PC-3 (cell line): ENCODE results near the gene BRD4.

Experiments used
- EZH2phosphoT487 ChIP-seq: fragments of 300-600 bp; sonication (generic); IDR thresholded peaks from 2 replicates; pipeline ENCODE4 v1.6.1; 2018; ENCODE audit warnings: mild to moderate bottlenecking, antibody characterized with exemption, low read length, borderline replicate concordance
- TF ChIP-seq, protein P1 (sequence below): fragments of 300-600 bp; sonication (generic); conservative IDR thresholded peaks from 2 replicates; pipeline ENCODE4 v1.5.1; 2017; ENCODE audit warnings: antibody characterized with exemption, low read depth, mild to moderate bottlenecking, low read length

GRCh38 chr19:15304140-15304705, 28.1 kb downstream of the BRD4 start:
- TF ChIP-seq, protein P1, sequence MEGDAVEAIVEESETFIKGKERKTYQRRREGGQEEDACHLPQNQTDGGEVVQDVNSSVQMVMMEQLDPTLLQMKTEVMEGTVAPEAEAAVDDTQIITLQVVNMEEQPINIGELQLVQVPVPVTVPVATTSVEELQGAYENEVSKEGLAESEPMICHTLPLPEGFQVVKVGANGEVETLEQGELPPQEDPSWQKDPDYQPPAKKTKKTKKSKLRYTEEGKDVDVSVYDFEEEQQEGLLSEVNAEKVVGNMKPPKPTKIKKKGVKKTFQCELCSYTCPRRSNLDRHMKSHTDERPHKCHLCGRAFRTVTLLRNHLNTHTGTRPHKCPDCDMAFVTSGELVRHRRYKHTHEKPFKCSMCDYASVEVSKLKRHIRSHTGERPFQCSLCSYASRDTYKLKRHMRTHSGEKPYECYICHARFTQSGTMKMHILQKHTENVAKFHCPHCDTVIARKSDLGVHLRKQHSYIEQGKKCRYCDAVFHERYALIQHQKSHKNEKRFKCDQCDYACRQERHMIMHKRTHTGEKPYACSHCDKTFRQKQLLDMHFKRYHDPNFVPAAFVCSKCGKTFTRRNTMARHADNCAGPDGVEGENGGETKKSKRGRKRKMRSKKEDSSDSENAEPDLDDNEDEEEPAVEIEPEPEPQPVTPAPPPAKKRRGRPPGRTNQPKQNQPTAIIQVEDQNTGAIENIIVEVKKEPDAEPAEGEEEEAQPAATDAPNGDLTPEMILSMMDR: no peak
- no peak for TF ChIP-seq EZH2phosphoT487
